HEK293 (cell line): ENCODE measurements around the gene SESTD1.
"Not testable (repeated sequence)": the region's sequence is repeated elsewhere in the genome, so short reads cannot be mapped to it uniquely, and the experiment has no call there.

ENCODE experiments used
- CTCF ChIA-PET: fragments of 350-600 bp; formaldehyde crosslinking; extraction: SDS; loops from one replicate; lab custom pipeline; 2021; ENCODE audit warnings: antibody characterized with exemption; lab: Yijun Ruan, JAX
- POLR2A ChIA-PET: fragments of 300-600 bp; formaldehyde crosslinking; extraction: SDS; loops from one replicate; lab custom pipeline; 2020; ENCODE audit warnings: antibody characterized with exemption, inconsistent platforms; lab: Yijun Ruan, JAX
- H3K27ac ChIP-seq: fragments of 200-500 bp; sonication (Bioruptor generic); 2 replicates; pipeline ENCODE4 v1.5.1; 2014; ENCODE audit warnings: low read depth, low read length, control low read depth, inconsistent platforms; ENCODE audit errors: extremely low read depth
- H3K36me3 ChIP-seq, 2 experiments: fragments of 200-500 bp in 1 of 2; sonication (Bioruptor generic) in 1 of 2; 1 replicate in 1 of 2; 2 replicates in 1 of 2; pipeline ENCODE4 v1.5.1; 2014 to 2017; ENCODE audit warnings: inconsistent platforms in 2 of 2, low read length in 2 of 2; ENCODE audit not compliant: control insufficient read depth in 2 of 2, insufficient read depth in 1 of 2
- H3K4me1 ChIP-seq: fragments of 200-500 bp; sonication (Bioruptor generic); 2 replicates; pipeline ENCODE4 v1.5.1; 2014; ENCODE audit warnings: mild to moderate bottlenecking, low read length, inconsistent platforms; ENCODE audit not compliant: control insufficient read depth, insufficient read depth
- H3K4me3 ChIP-seq: 2 replicates; pipeline ENCODE4 v1.5.1; 2011; ENCODE audit warnings: low read depth, mild to moderate bottlenecking, control low read depth, low read length, moderate library complexity
- H3K9me3 ChIP-seq: fragments of 200-500 bp; sonication (Bioruptor generic); 2 replicates; pipeline ENCODE4 v1.5.1; 2014; ENCODE audit warnings: low read depth, low read length, inconsistent platforms; ENCODE audit not compliant: control insufficient read depth, insufficient read depth
- KLF16 ChIP-seq: fragments of 450-650 bp; formaldehyde crosslinking; IDR thresholded peaks from 2 replicates; pipeline ENCODE4 v1.5.1; 2017; ENCODE audit warnings: missing biosample characterization, missing genetic modification characterization
- SETDB1 ChIP-seq: IDR thresholded peaks from one replicate; pipeline ENCODE4 v1.6.1; 2017; ENCODE audit warnings: mild to moderate bottlenecking, low read length, moderate library complexity, mixed read lengths; ENCODE audit not compliant: insufficient read length
- TCF7L2 ChIP-seq: IDR thresholded peaks from 2 replicates; pipeline ENCODE4 v1.6.1; 2011; ENCODE audit warnings: low read depth, mild to moderate bottlenecking, inconsistent platforms, low read length, moderate library complexity, borderline replicate concordance
- ZBTB7A ChIP-seq: fragments of 450-650 bp; formaldehyde crosslinking; IDR thresholded peaks from 2 replicates; pipeline ENCODE4 v1.5.1; 2016; ENCODE audit warnings: low read depth, missing biosample characterization, missing genetic modification characterization
- ZNF302 ChIP-seq: fragments of 450-650 bp; formaldehyde crosslinking; IDR thresholded peaks from 2 replicates; pipeline ENCODE4 v1.5.1; 2016; ENCODE audit warnings: missing biosample characterization, missing genetic modification characterization, low read depth
- ZNF366 ChIP-seq: fragments of 450-650 bp; formaldehyde crosslinking; conservative IDR thresholded peaks from 2 replicates; pipeline ENCODE4 v1.5.1; 2016; ENCODE audit warnings: missing biosample characterization, missing genetic modification characterization
- ZNF37A ChIP-seq: fragments of 450-650 bp; IDR thresholded peaks from 2 replicates; pipeline ENCODE4 v1.5.1; 2018; ENCODE audit warnings: missing biosample characterization, missing genetic modification characterization
- ZNF404 ChIP-seq: fragments of 450-650 bp; formaldehyde crosslinking; IDR thresholded peaks from 2 replicates; pipeline ENCODE4 v1.5.1; 2017; ENCODE audit warnings: missing biosample characterization, missing genetic modification characterization
- ZNF416 ChIP-seq: fragments of 450-650 bp; formaldehyde crosslinking; IDR thresholded peaks from 2 replicates; pipeline ENCODE4 v1.5.1; 2016; ENCODE audit warnings: missing biosample characterization, missing genetic modification characterization
- ZNF521 ChIP-seq: fragments of 450-650 bp; formaldehyde crosslinking; IDR thresholded peaks from 2 replicates; pipeline ENCODE4 v1.5.1; 2017; ENCODE audit warnings: missing biosample characterization, mild to moderate bottlenecking, missing genetic modification characterization
- ZNF660 ChIP-seq: fragments of 450-650 bp; IDR thresholded peaks from 2 replicates; pipeline ENCODE4 v1.5.1; 2018; ENCODE audit warnings: missing biosample characterization, mild to moderate bottlenecking, missing genetic modification characterization
- ZNF830 ChIP-seq: fragments of 450-650 bp; IDR thresholded peaks from 2 replicates; pipeline ENCODE4 v1.5.0; 2018; ENCODE audit warnings: missing biosample characterization, missing genetic modification characterization, low read depth, mild to moderate bottlenecking, moderate library complexity
- ZNF843 ChIP-seq: fragments of 450-650 bp; formaldehyde crosslinking; IDR thresholded peaks from 2 replicates; pipeline ENCODE4 v1.5.1; 2016; ENCODE audit warnings: missing biosample characterization, missing genetic modification characterization
- ZSCAN23 ChIP-seq: fragments of 450-650 bp; formaldehyde crosslinking; IDR thresholded peaks from 2 replicates; pipeline ENCODE4 v1.5.1; 2016; ENCODE audit warnings: missing biosample characterization, missing genetic modification characterization
- TF ChIP-seq, protein P1 (sequence below): fragments of 450-650 bp; IDR thresholded peaks from 2 replicates; pipeline ENCODE4 v1.5.1; 2018; ENCODE audit warnings: missing biosample characterization, missing genetic modification characterization
- TF ChIP-seq, protein P2 (sequence below): fragments of 450-650 bp; formaldehyde crosslinking; IDR thresholded peaks from 2 replicates; pipeline ENCODE4 v1.5.1; 2016; ENCODE audit warnings: missing biosample characterization, missing genetic modification characterization, borderline replicate concordance
- TF ChIP-seq, protein P3 (sequence below): fragments of 450-650 bp; formaldehyde crosslinking; IDR thresholded peaks from 2 replicates; pipeline ENCODE4 v1.5.1; 2017; ENCODE audit warnings: missing biosample characterization, missing genetic modification characterization
- TF ChIP-seq, protein P4 (sequence below): fragments of 450-650 bp; formaldehyde crosslinking; IDR thresholded peaks from 2 replicates; pipeline ENCODE4 v1.5.1; 2016; ENCODE audit warnings: missing biosample characterization, missing genetic modification characterization
- TF ChIP-seq, protein P5 (sequence below): IDR thresholded peaks from 2 replicates; pipeline ENCODE4 v1.6.1; 2011; ENCODE audit warnings: mild to moderate bottlenecking, low read depth, low read length, borderline replicate concordance

Gene SESTD1

DNA sequence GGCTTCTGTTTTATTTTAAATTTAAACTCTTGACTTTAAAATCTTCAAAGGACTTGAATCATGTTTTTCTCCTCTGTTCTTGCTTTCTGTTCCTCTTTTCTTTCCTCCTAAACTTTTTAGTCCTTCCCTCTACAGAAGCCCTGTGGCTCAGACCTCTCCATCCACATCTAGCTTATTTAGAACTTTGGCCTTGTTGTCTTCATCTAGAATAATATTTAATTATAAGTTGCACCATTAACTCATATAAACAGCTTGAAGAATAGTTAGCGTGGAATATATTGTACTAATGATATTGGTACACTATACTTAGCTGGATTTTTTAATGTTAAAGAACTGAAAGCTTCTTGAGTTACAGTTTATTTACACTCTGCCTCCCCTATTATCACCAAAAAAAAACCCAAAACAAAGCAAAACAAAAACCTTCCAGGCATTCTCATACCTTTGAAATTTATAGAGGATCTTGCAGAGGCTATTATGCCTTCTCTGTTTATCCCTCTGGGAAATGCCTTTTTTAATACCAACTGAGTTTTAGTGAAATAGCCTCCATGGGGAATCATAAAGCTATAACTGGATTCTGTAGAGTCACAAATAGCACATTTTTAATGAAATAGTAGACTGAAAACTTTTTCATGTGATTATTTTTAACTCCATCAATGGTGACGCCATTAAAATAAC lies 205.5 kb downstream of the SESTD1 start (continued):
- TF ChIP-seq ZNF416 (tag by site-specific recombination): no peak
- TF ChIP-seq ZNF830: no peak
- TF ChIP-seq ZNF37A (tag by site-specific recombination): no peak
- no peak for TF ChIP-seq ZSCAN23 (tag by site-specific recombination)
- no peak for TF ChIP-seq SETDB1
- TF ChIP-seq TCF7L2: no peak

DNA sequence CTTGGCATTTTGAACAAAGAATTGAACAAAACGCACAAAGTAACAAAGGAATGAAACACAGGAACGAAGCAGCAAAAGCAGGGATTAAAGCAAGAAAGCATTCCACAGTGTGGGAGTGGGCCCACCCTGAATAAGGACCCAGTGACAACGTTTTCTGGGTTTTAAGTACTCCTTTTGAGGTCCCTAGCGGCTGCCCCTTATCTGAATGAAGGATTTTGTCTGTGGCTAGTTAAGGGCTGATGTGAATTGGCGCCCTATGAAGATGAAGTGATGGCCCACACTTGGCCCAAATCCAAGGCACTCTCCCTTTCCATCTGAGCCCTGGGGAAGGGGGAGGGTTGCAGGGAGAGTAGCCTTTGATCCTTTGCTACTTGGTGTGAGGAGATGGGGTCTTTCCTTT lies 206.9 kb downstream of the SESTD1 start:
- H3K4me1 ChIP-seq: no peaks in the 10 kb centered on the region
- H3K4me3 ChIP-seq: no peak overlapping the region
- POLR2A ChIA-PET: no interaction called here
- no peaks in the 10 kb centered on the region for H3K9me3 ChIP-seq
- H3K27ac ChIP-seq: no peak overlapping the region
- TF ChIP-seq ZBTB7A (no peak), ZNF366 (no peak), ZNF404 (tag by site-specific recombination) (no peak), KLF16 (tag by site-specific recombination) (no peak), ZNF521 (tag by site-specific recombination) (no peak), ZNF302 (tag by site-specific recombination) (no peak), ZNF843 (no peak), ZNF660 (tag by site-specific recombination) (no peak)
- TF ChIP-seq, protein P1, sequence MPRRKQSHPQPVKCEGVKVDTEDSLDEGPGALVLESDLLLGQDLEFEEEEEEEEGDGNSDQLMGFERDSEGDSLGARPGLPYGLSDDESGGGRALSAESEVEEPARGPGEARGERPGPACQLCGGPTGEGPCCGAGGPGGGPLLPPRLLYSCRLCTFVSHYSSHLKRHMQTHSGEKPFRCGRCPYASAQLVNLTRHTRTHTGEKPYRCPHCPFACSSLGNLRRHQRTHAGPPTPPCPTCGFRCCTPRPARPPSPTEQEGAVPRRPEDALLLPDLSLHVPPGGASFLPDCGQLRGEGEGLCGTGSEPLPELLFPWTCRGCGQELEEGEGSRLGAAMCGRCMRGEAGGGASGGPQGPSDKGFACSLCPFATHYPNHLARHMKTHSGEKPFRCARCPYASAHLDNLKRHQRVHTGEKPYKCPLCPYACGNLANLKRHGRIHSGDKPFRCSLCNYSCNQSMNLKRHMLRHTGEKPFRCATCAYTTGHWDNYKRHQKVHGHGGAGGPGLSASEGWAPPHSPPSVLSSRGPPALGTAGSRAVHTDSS (tag by site-specific recombination): no peak
- TF ChIP-seq, protein P2, sequence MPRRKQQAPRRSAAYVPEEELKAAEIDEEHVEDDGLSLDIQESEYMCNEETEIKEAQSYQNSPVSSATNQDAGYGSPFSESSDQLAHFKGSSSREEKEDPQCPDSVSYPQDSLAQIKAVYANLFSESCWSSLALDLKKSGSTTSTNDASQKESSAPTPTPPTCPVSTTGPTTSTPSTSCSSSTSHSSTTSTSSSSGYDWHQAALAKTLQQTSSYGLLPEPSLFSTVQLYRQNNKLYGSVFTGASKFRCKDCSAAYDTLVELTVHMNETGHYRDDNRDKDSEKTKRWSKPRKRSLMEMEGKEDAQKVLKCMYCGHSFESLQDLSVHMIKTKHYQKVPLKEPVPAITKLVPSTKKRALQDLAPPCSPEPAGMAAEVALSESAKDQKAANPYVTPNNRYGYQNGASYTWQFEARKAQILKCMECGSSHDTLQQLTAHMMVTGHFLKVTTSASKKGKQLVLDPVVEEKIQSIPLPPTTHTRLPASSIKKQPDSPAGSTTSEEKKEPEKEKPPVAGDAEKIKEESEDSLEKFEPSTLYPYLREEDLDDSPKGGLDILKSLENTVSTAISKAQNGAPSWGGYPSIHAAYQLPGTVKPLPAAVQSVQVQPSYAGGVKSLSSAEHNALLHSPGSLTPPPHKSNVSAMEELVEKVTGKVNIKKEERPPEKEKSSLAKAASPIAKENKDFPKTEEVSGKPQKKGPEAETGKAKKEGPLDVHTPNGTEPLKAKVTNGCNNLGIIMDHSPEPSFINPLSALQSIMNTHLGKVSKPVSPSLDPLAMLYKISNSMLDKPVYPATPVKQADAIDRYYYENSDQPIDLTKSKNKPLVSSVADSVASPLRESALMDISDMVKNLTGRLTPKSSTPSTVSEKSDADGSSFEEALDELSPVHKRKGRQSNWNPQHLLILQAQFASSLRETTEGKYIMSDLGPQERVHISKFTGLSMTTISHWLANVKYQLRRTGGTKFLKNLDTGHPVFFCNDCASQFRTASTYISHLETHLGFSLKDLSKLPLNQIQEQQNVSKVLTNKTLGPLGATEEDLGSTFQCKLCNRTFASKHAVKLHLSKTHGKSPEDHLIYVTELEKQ: no peak
- TF ChIP-seq, protein P3, sequence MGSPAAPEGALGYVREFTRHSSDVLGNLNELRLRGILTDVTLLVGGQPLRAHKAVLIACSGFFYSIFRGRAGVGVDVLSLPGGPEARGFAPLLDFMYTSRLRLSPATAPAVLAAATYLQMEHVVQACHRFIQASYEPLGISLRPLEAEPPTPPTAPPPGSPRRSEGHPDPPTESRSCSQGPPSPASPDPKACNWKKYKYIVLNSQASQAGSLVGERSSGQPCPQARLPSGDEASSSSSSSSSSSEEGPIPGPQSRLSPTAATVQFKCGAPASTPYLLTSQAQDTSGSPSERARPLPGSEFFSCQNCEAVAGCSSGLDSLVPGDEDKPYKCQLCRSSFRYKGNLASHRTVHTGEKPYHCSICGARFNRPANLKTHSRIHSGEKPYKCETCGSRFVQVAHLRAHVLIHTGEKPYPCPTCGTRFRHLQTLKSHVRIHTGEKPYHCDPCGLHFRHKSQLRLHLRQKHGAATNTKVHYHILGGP (tag by site-specific recombination): no peak
- TF ChIP-seq, protein P4, sequence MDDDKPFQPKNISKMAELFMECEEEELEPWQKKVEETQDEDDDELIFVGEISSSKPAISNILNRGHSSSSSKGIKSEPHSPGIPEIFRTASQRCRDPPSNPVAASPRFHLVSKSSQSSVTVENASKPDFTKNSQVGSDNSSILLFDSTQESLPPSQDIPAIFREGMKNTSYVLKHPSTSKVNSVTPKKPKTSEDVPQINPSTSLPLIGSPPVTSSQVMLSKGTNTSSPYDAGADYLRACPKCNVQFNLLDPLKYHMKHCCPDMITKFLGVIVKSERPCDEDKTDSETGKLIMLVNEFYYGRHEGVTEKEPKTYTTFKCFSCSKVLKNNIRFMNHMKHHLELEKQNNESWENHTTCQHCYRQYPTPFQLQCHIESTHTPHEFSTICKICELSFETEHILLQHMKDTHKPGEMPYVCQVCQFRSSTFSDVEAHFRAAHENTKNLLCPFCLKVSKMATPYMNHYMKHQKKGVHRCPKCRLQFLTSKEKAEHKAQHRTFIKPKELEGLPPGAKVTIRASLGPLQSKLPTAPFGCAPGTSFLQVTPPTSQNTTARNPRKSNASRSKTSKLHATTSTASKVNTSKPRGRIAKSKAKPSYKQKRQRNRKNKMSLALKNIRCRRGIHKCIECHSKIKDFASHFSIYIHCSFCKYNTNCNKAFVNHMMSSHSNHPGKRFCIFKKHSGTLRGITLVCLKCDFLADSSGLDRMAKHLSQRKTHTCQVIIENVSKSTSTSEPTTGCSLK (tag by site-specific recombination): no peak
- TF ChIP-seq, protein P5, sequence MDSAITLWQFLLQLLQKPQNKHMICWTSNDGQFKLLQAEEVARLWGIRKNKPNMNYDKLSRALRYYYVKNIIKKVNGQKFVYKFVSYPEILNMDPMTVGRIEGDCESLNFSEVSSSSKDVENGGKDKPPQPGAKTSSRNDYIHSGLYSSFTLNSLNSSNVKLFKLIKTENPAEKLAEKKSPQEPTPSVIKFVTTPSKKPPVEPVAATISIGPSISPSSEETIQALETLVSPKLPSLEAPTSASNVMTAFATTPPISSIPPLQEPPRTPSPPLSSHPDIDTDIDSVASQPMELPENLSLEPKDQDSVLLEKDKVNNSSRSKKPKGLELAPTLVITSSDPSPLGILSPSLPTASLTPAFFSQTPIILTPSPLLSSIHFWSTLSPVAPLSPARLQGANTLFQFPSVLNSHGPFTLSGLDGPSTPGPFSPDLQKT: no peak
- CTCF ChIA-PET: no interaction called here
- H3K36me3 ChIP-seq: no peaks in the 10 kb centered on the region

DNA sequence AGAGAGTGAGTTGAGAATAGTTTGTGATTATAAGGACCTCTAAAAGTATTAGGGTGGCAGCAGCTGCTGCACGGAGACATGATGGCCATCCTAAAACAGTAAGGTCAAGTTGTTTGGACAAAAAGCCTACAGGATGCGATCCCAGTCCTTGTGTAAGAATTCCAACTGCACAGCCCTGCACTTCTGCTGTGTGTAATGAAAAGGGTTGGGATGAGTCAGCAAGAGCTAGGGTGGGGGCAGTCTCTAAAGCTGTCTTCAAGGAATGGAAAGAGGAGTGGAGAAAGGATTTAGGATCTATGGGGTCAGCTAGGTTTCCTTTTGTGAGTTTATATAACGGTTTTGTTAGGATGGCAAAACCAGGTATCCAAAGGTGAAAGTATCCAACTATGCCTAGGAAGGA lies 211.1 kb downstream of the SESTD1 start:
- CTCF ChIA-PET, H3K4me3 ChIP-seq, POLR2A ChIA-PET, H3K4me1 ChIP-seq, H3K9me3 ChIP-seq, H3K36me3 ChIP-seq, H3K27ac ChIP-seq: not testable (repeated sequence)
